Measurements from ENCODE around the gene OGFOD3.
"Not testable (repeated sequence)": the region's sequence is repeated elsewhere in the genome, so short reads cannot be mapped to it uniquely, and the experiment has no call there.

Gene OGFOD3

GRCh38 chr17:82418001-82418986 is at the start of gene OGFOD3, which contains the start of gene HEXD:
Gene OGFOD3 (minus strand): TSS chr17:82418586. CDS start chr17:82418485, 101 bp downstream.
Gene HEXD (plus strand): TSS chr17:82418347. CDS start chr17:82419800, 1,453 bp downstream.
- peak; percentile 77 for DNase-seq

- no peak for DNase-seq
Observed at GRCh38 chr17:82465023-82465603, 46.7 kb upstream of the OGFOD3 start.

GRCh38 chr17:82464567-82464929 is 46.2 kb upstream of the OGFOD3 start:
- DNase-seq, result no peak

GRCh38 chr17:82463925-82464566 is 45.7 kb upstream of the OGFOD3 start:
- no peak for DNase-seq

- DNase-seq, result no peak
Observed at GRCh38 chr17:82463391-82463790, 45.0 kb upstream of the OGFOD3 start.

GRCh38 chr17:82461827-82462524 is 43.6 kb upstream of the OGFOD3 start:
- no peak for DNase-seq

GRCh38 chr17:82459936-82460335 is 41.5 kb upstream of the OGFOD3 start:
- not testable (repeated sequence) for DNase-seq

- peak; percentile 9 for DNase-seq
Observed at GRCh38 chr17:82458885-82459424, 40.6 kb upstream of the OGFOD3 start.

GRCh38 chr17:82458179-82458884 is 39.9 kb upstream of the OGFOD3 start, which contains the start of gene NARF:
Gene NARF (plus strand): TSS chr17:82458741. CDS start chr17:82458804, 63 bp downstream.
- DNase-seq, result peak; percentile 97

- peak; percentile 95 for DNase-seq
Observed at GRCh38 chr17:82457929-82458178, 39.5 kb upstream of the OGFOD3 start.

GRCh38 chr17:82457073-82457928 is 38.9 kb upstream of the OGFOD3 start:
- peak; percentile 11 for DNase-seq

GRCh38 chr17:82453706-82454105 is 35.3 kb upstream of the OGFOD3 start:
- not testable (repeated sequence) for DNase-seq

GRCh38 chr17:82453151-82453550 is 34.8 kb upstream of the OGFOD3 start:
- not testable (repeated sequence) for DNase-seq

GRCh38 chr17:82452162-82452561 is 33.8 kb upstream of the OGFOD3 start:
- DNase-seq, result no peak

- peak; percentile 74 for DNase-seq
Observed at GRCh38 chr17:82450357-82451106, 32.1 kb upstream of the OGFOD3 start, which contains the start of gene CYBC1. Gene CYBC1 (minus strand): TSS chr17:82450752. CDS start chr17:82449254, 1,498 bp downstream.

- DNase-seq, result no peak
Observed at GRCh38 chr17:82449883-82450356, 31.5 kb upstream of the OGFOD3 start.

GRCh38 chr17:82449131-82449882 is 30.9 kb upstream of the OGFOD3 start:
- DNase-seq, result peak; percentile 38

GRCh38 chr17:82447876-82448275 is 29.5 kb upstream of the OGFOD3 start:
- DNase-seq, result no peak

GRCh38 chr17:82446649-82447048 is 28.3 kb upstream of the OGFOD3 start:
- no peak for DNase-seq

Data from SHP77 treated with DMSO at 0.1 percent for 48 hours (cell line).